ENCODE results near the gene DNAAF3. TPM values are rescaled to one million over a fixed set of nuclear protein-coding genes. Genes with fewer than 3 reads are reported as not detected.
"Not testable (repeated sequence)": the region's sequence is repeated elsewhere in the genome, so short reads cannot be mapped to it uniquely, and the experiment has no call there.

Gene DNAAF3
- total and polyA plus RNA-seq, 2 donors = 0.37 to 0.62 TPM

DNA sequence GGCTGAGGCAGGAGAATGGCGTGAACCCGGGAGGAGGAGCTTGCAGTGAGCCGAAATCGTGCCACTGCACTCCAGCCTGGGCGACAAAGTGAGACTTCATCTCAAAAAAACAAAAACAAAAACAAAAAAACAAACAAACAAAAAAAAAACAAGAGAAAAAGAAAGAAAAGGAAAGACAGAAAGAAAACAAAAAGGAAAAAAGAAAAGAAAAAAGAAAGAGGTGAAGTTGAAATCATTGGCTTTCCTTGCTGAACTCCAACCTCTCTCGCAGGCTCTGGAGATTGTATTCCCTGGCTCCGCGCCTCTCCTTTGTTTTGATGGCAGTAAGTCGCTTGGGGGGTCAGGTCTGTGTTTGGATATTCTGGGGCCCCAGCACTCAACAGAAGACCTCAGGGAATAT lies 5.9 kb upstream of the DNAAF3 start:
- not testable (repeated sequence) for H3K4me3 ChIP-seq (ENCODE audit: low read depth, low read length); H3K27ac ChIP-seq (ENCODE audit: low read depth); H3K4me1 ChIP-seq (ENCODE audit: insufficient read depth); H3K36me3 ChIP-seq (ENCODE audit: insufficient read depth); DNase-seq (ENCODE audit: extremely low spot score)
- WGBS = 57% methylated on average over 9 of the region's 9 CpGs

DNA sequence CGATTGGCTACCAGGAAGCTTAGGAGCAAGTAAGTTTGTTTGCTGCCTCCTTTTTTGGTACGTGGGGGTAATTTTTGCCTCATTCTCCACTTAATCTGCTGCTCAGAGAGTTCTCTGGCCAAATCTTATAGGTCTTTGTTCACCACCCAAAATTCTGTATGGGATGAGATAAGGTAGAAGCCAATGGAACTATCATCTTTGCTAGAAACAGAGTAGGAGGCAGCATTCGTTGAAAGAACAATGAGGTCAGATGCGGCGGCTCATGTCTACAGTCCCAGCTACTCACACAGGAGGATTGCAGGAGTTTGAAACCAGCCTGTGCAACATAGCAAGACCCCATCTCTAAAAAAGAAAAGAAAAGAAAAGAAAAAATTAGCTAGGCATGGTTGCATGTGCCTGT lies 5.0 kb upstream of the DNAAF3 start:
- no peak for DNase-seq (ENCODE audit: extremely low spot score)
- no peaks in the 10 kb centered on the region for H3K36me3 ChIP-seq (ENCODE audit: insufficient read depth)
- no peak overlapping the region for H3K4me3 ChIP-seq (ENCODE audit: low read depth, low read length)
- 82% methylated on average over 5 of the region's 5 CpGs for WGBS
- H3K27ac ChIP-seq (ENCODE audit: low read depth) = no peak overlapping the region
- no peaks in the 10 kb centered on the region for H3K4me1 ChIP-seq (ENCODE audit: insufficient read depth)

DNA sequence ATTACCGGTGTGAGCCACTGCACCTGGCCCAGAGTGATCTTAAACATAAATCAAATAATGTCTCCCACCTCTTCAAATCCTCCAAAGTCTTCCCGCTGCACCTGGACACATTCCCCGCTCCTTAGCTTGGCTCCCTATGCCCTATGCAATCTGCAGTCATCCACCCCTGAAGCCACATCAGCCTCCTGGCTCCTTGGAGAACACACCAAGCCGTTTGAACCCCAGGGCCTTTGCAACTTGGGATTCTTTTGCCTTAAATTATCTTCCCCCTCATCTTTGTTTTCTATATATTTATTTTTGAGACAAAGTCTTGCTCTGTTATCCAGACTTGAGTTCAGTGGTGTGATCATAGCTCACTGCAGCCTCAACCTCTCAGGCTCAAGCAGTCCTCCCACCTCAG lies 2.7 kb upstream of the DNAAF3 start:
- Histone ChIP-seq H3K36me3 (ENCODE audit: insufficient read depth) (no peaks in the 10 kb centered on the region), H3K4me3 (ENCODE audit: low read depth, low read length) (no peak overlapping the region), H3K27ac (ENCODE audit: low read depth) (no peak overlapping the region), H3K4me1 (ENCODE audit: insufficient read depth) (no peaks in the 10 kb centered on the region)
- WGBS = 62% methylated on average over 4 of the region's 4 CpGs
- no peak for DNase-seq (ENCODE audit: extremely low spot score)

GRCh38 chr19:55165952-55166529 lies 372 bp downstream of the DNAAF3 start:
- WGBS = 2% methylated on average over 34 of the region's 34 CpGs
- Histone ChIP-seq H3K36me3 (ENCODE audit: insufficient read depth) (no peaks in the 10 kb centered on the region), H3K27ac (ENCODE audit: low read depth) (no peak overlapping the region), H3K4me1 (ENCODE audit: insufficient read depth) (no peaks in the 10 kb centered on the region), H3K4me3 (ENCODE audit: low read depth, low read length) (no peak overlapping the region)
- no peak for DNase-seq (ENCODE audit: extremely low spot score)

DNA sequence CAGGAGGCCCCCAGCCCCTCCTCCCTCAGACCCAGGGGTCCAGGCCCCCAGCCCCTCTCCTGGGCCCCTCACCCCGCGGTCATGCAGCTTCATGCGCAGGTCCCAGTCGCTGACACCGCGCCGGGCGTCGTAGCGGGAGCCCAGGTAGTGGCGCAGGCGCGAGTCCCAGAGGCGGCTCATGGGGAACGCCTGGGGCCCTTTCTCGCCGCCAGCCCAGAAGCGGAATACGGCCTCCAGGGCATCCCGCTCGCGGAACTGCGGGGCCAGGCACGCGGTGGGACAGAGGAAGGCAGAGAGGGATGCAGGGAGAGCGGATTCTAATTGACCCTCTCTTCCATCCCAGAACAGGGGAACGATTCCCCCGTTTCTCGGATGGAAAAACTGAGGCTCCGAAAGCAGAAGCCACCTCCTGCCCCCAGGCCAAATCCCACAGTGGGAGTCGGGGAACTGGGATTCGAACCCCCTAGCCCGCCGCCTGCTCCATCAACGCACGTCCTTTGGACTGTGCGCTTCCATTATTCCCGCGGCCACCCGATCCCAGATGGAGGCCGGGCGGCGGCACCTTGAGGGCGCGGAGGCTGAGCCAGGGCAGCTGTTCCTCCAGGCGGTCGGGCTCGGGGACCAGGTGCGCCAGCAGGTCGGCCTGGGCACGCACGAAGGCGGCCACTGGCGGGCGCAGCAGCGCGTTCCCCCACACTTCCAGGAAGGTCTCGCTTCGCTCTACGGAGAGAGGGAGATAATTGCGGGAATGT lies 4.7 kb downstream of the DNAAF3 start:
- Histone ChIP-seq H3K36me3 (ENCODE audit: insufficient read depth) (no peaks in the 10 kb centered on the region), H3K27ac (ENCODE audit: low read depth) (no peak overlapping the region), H3K4me3 (ENCODE audit: low read depth, low read length) (no peak overlapping the region), H3K4me1 (ENCODE audit: insufficient read depth) (no peaks in the 10 kb centered on the region)
- DNase-seq (ENCODE audit: extremely low spot score) = no peak
- WGBS = 22% methylated on average over 61 of the region's 61 CpGs

- H3K36me3 ChIP-seq (ENCODE audit: insufficient read depth) = no peaks in the 10 kb centered on the region
- 12% methylated on average over 32 of the region's 32 CpGs for WGBS
- no peak overlapping the region for H3K27ac ChIP-seq (ENCODE audit: low read depth)
- no peak overlapping the region for H3K4me3 ChIP-seq (ENCODE audit: low read depth, low read length)
- no peaks in the 10 kb centered on the region for H3K4me1 ChIP-seq (ENCODE audit: insufficient read depth)
- DNase-seq (ENCODE audit: extremely low spot score) = no peak
Observed at GRCh38 chr19:55160986-55161365, 5.4 kb downstream of the DNAAF3 start.

GRCh38 chr19:55160128-55160985 lies 6.1 kb downstream of the DNAAF3 start:
- H3K4me1 ChIP-seq (ENCODE audit: insufficient read depth) = no peaks in the 10 kb centered on the region
- no peak overlapping the region for H3K4me3 ChIP-seq (ENCODE audit: low read depth, low read length)
- no peaks in the 10 kb centered on the region for H3K36me3 ChIP-seq (ENCODE audit: insufficient read depth)
- no peak overlapping the region for H3K27ac ChIP-seq (ENCODE audit: low read depth)
- 2% methylated on average over 33 of the region's 33 CpGs for WGBS
- DNase-seq (ENCODE audit: extremely low spot score) = no peak

DNA sequence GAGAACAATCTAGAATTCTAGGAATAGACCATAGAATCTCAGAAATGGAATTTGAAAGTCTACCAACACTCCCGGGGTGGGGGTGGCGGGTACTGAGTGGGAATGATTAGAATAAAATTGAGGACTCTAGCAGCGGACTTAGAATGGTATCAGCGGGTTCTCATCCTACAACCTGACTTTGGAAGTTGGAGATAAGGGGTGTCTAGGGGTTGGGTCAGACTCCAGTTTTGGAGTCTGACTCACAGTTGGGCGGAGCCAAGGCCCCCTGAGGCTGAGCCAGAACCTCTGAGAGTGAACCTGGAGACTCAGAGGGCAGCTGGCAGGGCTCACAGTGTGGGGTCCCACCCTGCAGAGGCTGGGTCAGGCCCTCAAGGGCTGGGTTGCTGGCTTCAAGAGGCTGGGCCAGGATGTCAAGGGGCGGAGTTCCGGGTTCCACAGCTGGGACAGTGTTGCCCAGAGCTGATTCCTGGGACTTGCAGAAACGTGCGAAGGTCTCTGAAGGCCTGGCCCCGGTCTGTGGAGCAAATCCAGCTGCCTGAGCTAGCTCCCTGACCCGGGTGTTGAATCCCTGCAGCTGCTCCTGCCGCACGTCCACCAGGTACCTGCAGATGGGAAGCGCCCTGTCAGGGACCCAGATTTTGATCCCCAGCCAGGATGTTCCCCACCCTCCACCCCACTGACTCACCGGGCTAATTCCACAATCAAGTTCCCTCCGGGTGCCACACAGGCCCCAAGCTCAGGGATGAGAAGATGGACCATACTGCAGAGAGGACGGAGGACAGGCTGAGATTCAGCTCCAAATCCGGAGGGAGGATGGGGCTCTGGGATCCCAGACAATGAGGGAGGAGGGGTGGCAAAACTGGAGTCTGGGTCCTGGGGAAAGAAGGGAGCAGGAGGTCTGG lies 7.3 kb downstream of the DNAAF3 start:
- Histone ChIP-seq H3K36me3 (ENCODE audit: insufficient read depth) (no peaks in the 10 kb centered on the region), H3K4me1 (ENCODE audit: insufficient read depth) (no peaks in the 10 kb centered on the region), H3K4me3 (ENCODE audit: low read depth, low read length) (no peak overlapping the region), H3K27ac (ENCODE audit: low read depth) (no peak overlapping the region)
- 48% methylated on average over 18 of the region's 18 CpGs for WGBS
- no peak for DNase-seq (ENCODE audit: extremely low spot score)

DNA sequence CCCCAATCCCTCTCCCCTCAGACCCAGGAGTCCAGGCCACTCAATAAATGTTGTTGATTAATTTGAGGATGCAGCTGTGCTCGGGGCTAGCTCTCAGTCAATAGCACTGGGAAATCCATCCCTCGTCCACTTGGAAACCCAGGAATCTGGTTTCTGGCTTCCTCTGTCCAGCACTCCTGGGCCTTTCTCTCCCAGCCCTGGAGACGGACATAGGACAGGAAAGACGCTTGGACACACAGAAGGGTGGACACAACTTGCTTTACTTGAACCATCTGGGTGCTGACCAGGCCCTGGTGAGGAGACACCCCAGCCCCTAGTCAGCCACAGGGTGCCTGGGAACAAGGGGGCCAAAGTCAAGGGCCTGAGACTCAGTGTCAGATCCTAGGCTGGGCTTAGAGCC lies 8.0 kb downstream of the DNAAF3 start:
- no peak overlapping the region for H3K4me3 ChIP-seq (ENCODE audit: low read depth, low read length)
- H3K27ac ChIP-seq (ENCODE audit: low read depth) = no peak overlapping the region
- DNase-seq (ENCODE audit: extremely low spot score) = no peak
- no peaks in the 10 kb centered on the region for H3K4me1 ChIP-seq (ENCODE audit: insufficient read depth)
- WGBS = 58% methylated on average over 4 of the region's 4 CpGs
- no peaks in the 10 kb centered on the region for H3K36me3 ChIP-seq (ENCODE audit: insufficient read depth)

DNA sequence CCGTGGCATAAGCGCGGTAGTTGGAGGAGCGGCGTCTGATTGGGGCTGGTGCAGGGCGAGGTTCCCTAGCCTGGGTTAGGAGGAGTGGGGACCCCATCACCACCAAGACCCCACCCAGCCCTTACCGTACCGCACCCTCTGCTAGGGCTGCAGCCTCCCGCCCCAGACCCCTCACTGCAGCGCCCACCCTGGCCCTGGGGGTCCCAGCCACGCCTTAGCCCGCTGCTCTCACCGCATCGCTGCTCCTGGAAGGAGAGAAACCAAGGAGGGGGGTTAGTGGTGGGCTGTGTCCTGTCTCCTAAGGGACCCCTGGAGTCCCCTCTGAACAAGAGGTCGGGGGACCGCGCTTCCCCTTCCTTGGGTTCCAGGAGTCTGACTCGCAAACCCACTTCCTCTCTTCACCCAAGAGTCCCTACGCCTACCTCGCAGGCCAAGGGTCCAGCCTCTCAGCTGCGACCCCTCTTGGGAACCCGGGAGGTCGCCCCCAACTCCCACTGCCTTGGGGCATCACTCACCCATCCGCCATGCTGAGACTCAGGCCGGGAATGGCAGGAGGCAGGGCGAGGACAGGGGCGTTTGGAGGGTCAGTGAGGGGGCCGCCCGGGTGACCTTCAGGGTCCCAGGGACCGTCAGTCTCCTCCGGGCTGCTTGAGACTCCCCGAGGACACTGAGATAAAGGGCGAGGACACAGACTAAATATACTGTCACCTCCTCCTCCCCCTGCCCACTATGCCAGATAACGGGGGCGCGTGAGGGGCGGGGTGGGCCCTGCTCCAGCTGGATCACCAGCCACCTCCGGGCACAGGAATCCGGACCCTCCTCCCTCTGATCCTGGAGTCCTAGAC lies 9.1 kb downstream of the DNAAF3 start, which contains the start of gene TNNI3:
TSS of gene TNNI3 (minus strand) at position 669 of the 845 bp plus-strand sequence. CDS start at position 526, 143 bp downstream.
- no peaks in the 10 kb centered on the region for H3K36me3 ChIP-seq (ENCODE audit: insufficient read depth)
- DNase-seq (ENCODE audit: extremely low spot score) = no peak
- H3K4me3 ChIP-seq (ENCODE audit: low read depth, low read length) = no peak within 1 kb of the TSS
- WGBS = 41% methylated on average over 39 of the region's 39 CpGs
- H3K4me1 ChIP-seq (ENCODE audit: insufficient read depth) = no peaks in the 10 kb centered on the region
- no peak within 1 kb of the TSS for H3K27ac ChIP-seq (ENCODE audit: low read depth)

- no peaks in the 10 kb centered on the region for H3K36me3 ChIP-seq (ENCODE audit: insufficient read depth)
- no peak overlapping the region for H3K4me3 ChIP-seq (ENCODE audit: low read depth, low read length)
- H3K27ac ChIP-seq (ENCODE audit: low read depth) = no peak overlapping the region
- no peaks in the 10 kb centered on the region for H3K4me1 ChIP-seq (ENCODE audit: insufficient read depth)
- 5% methylated on average over 52 of the region's 52 CpGs for WGBS
- DNase-seq (ENCODE audit: extremely low spot score) = no peak
Observed at GRCh38 chr19:55156202-55157063, 10.0 kb downstream of the DNAAF3 start.

- not testable (repeated sequence) for H3K4me1 ChIP-seq (ENCODE audit: insufficient read depth); DNase-seq (ENCODE audit: extremely low spot score); H3K27ac ChIP-seq (ENCODE audit: low read depth); H3K4me3 ChIP-seq (ENCODE audit: low read depth, low read length); H3K36me3 ChIP-seq (ENCODE audit: insufficient read depth)
- WGBS = 5% methylated on average over 5 of the region's 5 CpGs
Observed at GRCh38 chr19:55155784-55156183, 10.6 kb downstream of the DNAAF3 start.
